Mesenteric fat pad (tissue), 1 donor: ENCODE data around the gene EXOC3L1. TPM values are rescaled to one million over a fixed set of nuclear protein-coding genes. Genes with fewer than 3 reads are reported as not detected.

Source experiments
- DNase-seq: peaks from one replicate; pipeline ENCODE4 v3.0.0-alpha.2; 2020; ENCODE audit warnings: low spot score
- microRNA-seq: library from miRNA; unstranded; fragments of <30 nt; microRNA quantifications from one replicate; pipeline ENCODE4 v1.2.0, GENCODE V29; 2020; ENCODE audit warnings: borderline number of aligned reads
- total RNA-seq: library from RNA; stranded (reverse); fragmentation: NEBNext Ultra II Directional; extraction: Animal tissue kit (Norgen Biotek cat#: 25700); gene quantifications from one replicate; pipeline ENCODE4 v1.2.1, GENCODE V29; 2021
- donor health status: DM: yes; HTN: yes; CAD: no.

Gene EXOC3L1
- total RNA-seq, 1 donor from 2014 or later, result 4.1 TPM

- no peak for DNase-seq
Observed at GRCh38 chr16:67150047-67150832, 39.7 kb downstream of the EXOC3L1 start.

- no peak for DNase-seq
Observed at GRCh38 chr16:67149276-67150046, 40.5 kb downstream of the EXOC3L1 start.

DNA sequence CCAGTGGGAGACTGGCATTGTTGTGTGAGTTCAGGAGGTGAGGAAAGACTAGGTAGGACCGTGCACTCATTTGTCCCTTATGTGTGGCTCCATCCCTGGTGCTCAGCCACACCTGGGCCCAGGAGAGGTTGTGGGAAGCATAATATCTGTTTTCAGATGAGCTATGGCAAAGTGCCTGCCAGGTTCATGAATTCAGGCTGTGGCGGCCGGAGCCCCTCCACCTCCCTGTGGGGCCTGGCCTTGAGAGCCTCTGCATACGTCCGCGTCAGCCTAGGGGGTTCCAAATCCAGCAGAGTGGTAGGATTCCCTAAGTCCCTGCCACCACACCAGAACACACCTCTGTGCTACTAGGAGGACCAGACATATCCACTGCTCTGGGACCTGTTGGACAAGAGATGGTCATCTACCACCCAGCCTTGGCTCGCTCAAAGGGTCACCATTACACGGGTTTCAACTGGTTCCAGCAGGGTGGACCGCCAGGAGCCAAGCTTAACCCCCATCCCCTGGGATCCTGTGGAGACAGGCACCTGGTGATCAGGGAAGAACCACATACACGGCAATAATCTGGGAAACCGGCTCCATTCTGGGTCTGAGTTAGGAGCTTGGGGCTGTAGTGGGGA lies 41.2 kb downstream of the EXOC3L1 start:
- no peak for DNase-seq

DNA sequence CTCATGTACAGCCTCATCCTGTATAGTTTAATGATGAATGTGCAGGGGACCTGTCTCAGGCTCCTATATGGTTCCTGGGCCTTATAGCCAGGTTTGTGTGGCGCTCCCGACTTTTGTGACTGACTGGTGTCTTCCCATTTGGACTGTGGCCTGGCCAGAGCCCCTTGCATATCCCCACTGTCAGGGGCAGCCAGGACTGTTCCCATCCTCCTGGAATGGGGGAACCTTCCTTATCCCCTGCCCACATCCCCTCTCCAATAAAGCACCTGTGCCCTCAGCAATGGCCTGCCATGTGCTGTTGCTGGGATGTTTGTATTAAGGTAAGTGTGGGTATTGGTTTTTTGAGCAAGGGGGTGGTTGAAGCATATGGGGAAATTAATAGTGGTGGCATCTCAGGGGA lies 41.7 kb downstream of the EXOC3L1 start:
- DNase-seq, result no peak

DNA sequence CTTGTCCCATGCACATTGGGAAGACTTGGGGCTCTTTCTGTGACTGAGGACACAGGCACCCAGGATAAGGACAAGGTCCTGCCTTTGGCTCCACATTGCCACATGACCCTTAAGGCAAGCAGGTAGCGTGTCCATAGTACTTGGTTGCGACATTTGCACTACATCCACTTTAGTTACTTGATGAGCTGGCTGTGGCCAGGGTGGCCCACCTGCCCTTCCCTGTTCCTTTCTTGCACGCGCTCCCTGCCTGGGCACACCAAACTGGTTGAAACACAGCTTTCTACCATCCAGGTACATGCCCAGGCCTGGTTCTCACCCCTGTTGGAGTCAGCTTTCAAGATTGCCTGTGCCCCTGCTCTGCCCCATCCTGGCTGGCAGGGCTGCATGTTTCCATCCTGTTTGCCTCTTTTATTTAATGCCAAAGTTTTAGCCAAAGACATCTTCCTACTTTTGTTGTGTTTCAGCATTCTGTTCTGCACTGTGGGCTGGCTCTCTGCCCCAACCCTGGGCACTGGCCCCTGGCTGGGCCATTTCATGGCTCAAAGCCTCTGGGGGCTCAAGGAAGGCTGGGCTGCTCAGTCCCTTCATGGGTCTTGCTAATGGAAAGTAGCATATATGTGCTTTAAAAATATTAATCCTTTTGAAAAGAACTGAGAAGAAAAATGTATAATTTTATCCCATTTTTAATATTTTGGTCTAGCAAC lies 42.3 kb downstream of the EXOC3L1 start:
- DNase-seq, result no peak

DNA sequence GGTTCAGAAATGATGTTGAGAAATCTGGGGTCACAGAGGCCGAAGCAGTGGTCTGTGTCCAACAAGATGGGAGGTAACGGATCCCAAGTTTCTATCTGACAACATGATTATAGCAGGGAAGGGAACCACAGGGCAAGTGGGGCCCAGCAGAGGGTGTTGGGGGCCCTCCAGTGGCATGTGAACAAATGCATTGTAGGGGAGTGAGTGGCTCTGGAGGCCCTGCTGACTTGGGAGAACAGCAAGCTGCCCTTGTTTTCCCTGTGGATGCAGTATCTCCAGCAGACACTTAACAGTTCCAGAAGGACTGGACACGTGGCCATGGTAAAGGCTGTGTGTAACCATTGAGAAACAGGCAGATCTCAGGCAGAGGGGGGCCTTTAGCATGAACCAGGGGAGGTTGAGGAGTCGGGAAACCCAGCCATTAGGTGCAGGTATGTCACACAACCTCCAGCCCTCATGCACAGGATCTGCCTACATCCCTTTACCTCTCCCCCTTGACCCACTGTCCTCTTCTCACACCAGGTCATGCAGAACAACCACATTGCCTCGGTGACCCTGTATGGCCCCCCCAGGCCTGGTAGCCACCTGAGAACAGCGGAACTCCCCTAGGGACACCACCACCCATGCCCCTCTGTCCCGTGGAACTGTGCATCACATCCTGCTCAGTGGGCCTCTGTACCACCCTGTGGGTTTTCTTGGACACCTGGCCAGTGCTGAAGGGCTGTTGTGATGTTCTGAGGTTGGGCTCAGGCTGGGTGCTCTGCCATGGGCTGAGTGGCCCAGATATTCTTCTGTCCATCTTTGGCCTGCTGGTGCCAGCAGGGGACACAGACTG lies 43.2 kb downstream of the EXOC3L1 start:
- no peak for DNase-seq

GRCh38 chr16:67145746-67146145 lies 44.2 kb downstream of the EXOC3L1 start:
- DNase-seq, result no peak

DNA sequence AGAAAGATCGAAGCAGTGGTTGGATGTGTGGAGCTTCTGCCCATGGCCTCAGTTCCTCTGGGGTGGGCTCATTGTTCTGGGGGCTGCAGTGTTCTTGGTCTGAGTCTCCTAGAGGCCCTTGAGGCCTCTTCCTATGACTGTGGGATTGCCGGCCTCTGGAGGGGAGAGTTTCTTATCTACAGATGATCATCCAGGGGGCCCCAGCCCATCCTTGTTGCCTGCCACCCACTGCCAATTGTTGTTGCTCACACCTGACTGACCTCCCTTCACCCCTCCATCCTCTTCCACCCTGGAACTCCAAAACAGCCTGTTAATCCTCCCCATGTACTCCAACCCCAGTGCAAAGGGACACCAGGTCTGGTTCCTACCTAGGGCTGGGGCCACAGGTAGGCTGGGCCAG lies 45.0 kb downstream of the EXOC3L1 start:
- no peak for DNase-seq

- DNase-seq, result no peak
Observed at GRCh38 chr16:67142342-67142741, 47.6 kb downstream of the EXOC3L1 start.

DNA sequence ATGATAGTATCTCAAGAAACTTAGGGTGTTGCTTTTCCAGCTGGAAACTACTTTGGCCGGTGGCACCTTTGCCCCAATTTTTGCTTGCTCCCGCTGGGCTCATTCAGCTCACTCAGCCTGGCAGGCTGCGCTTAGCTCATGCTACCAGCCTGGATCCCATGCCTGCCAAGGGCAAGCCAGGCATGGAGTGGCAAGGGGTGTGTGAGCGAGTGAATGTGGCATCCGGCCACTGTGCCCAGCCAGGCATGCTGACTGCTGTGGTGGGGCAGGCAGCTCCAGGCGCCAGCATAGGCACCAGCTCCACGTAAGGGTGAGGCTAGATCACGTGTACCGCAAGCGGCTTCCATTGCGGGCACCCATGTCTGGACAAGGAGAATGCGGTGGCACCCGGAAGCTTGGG lies 48.5 kb downstream of the EXOC3L1 start:
- no peak for DNase-seq

DNA sequence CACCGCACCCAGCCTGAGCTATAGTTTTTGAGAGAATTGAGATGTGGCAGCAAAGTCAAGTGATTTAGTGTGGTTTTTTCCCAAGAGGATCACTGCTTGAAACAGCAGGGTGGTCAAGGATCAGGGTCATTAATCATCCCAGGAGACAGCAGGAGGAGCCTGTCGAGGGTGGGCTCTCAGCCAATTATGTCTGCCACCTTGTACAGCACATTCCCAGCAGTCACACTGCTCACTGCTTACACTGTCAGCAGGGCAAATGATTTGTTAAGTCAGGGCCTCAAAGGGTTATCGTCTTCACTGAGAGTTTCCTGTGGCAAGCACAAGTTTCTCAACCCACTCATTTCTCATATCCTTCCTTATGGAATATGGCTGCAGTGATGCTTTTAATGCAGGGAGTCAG lies 52.3 kb downstream of the EXOC3L1 start:
- no peak for DNase-seq

Small RNA genes lying within 50 kb of the gene (microRNA-seq; reads per million reads assigned to microRNA genes)
- gene MIR328, result 203 reads per million, percentile 58 among the genes with 10 or more reads in this experiment

Other genes starting within 250 kb of the EXOC3L1 start
- 0.55 TPM for gene CES3, start 228.9 kb downstream of the EXOC3L1 start, total RNA-seq
- gene CES4A, start 201.5 kb downstream of the EXOC3L1 start, total RNA-seq, result 12.5 TPM
- 48.7 TPM for gene CBFB, start 161.0 kb downstream of the EXOC3L1 start, total RNA-seq
- 16.1 TPM for gene PHAF1, start 80.2 kb downstream of the EXOC3L1 start, total RNA-seq
- gene B3GNT9, start 39.1 kb downstream of the EXOC3L1 start, total RNA-seq, result 14.0 TPM
- 19.7 TPM for gene TRADD, start 30.2 kb downstream of the EXOC3L1 start, total RNA-seq
- gene FBXL8, start 30.2 kb downstream of the EXOC3L1 start, total RNA-seq, result 7.8 TPM
- gene HSF4, start 25.4 kb downstream of the EXOC3L1 start, total RNA-seq, result 29.7 TPM
- 31.3 TPM for gene NOL3, start 19.6 kb downstream of the EXOC3L1 start, total RNA-seq
- 14.5 TPM for gene MATCAP1, start 6.2 kb downstream of the EXOC3L1 start, total RNA-seq
- gene E2F4, start 2.0 kb upstream of the EXOC3L1 start, total RNA-seq, result 68.4 TPM
- gene ELMO3, start 9.0 kb upstream of the EXOC3L1 start, total RNA-seq, result 1.2 TPM
- gene TMEM208, start 37.0 kb upstream of the EXOC3L1 start, total RNA-seq, result 36.5 TPM
- 36.6 TPM for gene FHOD1, start 57.3 kb upstream of the EXOC3L1 start, total RNA-seq
- gene SLC9A5, start 58.8 kb upstream of the EXOC3L1 start, total RNA-seq, result 0.55 TPM
- gene PLEKHG4, start 89.4 kb upstream of the EXOC3L1 start, total RNA-seq, result 4.0 TPM
- not detected for gene KCTD19, start 136.6 kb upstream of the EXOC3L1 start, total RNA-seq
- 0.22 TPM for gene LRRC36, start 136.7 kb upstream of the EXOC3L1 start, total RNA-seq
- 4.8 TPM for gene TPPP3, start 203.4 kb upstream of the EXOC3L1 start, total RNA-seq
- gene ZDHHC1, start 226.3 kb upstream of the EXOC3L1 start, total RNA-seq, result 9.5 TPM
- gene HSD11B2, start 241.0 kb upstream of the EXOC3L1 start, total RNA-seq, result 0.71 TPM